Stimulated activated CD8-positive, alpha-beta memory T cell treated with anti-CD3 and anti-CD28 coated beads, Interleukin-2, amount 100 ng/mL, for 1 hour (primary cell): ENCODE data around the gene TMEM150C.
"Not testable (repeated sequence)": the region's sequence is repeated elsewhere in the genome, so short reads cannot be mapped to it uniquely, and the experiment has no call there.

Experiments used
- DNase-seq, 2 donors: peaks; one replicate each; pipeline ENCODE4 v3.0.0-alpha.2; 2020; ENCODE audit warnings: low read depth in 2 of 2

The TMEM150C gene

DNA sequence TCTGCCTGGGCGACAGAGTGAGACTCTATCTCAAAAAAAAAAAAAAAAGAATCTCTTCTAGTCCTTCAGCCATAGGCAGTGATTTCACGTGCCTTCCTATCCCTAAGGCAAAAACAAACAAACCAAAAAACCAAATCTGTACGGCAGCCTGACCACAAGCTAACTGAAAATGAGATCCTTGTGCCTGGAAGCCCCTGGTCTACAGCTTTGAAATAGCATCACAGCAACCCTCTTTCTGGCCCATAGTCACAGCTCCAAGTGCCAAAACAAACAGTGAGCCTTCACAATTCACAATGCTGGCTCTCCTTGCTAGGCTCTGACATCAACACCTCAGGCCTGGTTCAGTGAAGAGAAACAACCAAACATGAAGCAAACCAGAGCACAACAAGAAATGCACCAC, 46.1 kb downstream of the TMEM150C start:
- DNase-seq: no peak

DNA sequence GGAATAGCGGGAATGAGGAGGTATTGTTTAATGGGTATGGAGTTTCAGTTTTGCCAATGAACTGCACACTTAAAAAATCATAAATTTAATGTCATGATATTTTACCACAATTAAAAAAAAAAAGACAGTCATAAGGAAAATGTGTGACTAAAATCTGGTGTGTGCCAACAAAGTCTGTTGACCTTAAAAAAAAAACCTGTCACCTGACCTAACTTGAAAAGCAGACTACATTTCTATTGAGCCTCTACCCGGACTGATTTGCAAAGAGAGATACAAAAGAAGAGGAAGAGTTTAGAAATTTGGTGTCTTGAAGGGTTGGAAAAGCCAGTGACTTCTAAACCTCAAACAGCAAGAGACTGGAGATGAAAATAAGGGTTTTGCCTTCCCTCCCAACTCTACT, 48.4 kb downstream of the TMEM150C start:
- no peak for DNase-seq

DNA sequence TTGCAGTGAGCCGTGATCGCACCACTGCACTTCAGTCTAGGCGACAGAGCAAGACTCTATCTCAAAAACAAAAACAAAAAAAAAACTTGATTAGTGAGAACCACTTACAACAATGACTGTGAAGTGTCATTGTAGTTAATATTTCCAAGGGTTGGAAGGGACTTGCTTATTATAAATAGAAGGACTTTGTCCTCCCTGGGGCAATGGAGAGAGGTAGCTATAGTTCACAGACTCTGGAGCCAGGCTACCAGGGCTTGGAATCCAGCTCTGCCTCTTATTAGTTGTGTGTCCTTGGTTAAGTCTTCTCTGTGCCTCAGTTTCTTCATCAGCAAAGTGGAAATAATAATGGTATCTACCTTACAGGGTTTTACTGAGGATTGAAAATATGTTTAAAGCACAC, 51.6 kb downstream of the TMEM150C start:
- DNase-seq: no peak

DNA sequence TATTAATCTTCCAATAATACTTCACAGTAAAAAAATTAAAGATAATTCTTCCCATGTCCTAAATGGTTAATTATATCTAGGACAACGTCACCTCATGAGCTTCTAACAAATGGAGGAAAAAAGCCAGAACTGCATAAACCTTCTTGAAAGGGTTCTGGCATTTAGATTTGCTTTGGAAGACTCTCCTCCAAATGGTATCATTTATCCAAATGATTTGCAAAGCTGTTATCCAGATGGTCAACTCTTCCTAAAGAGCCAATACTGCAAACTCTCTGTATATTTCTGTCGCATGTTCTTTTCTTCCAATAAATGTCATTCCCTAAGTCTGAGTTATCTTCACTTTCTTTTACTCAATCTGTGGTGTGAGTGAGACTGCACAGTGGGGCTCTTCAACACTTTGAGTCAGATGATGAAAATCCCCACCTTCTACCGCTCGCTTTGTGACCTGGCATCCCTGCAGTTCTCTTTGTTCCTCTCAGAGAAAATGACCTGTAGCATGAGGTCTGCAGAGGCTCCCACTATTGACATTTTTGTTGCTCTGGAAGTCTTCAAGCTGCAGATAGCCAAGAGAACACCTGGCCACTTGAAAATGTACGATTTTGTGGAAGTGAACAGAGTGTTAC, 52.9 kb downstream of the TMEM150C start:
- no peak for DNase-seq

DNA sequence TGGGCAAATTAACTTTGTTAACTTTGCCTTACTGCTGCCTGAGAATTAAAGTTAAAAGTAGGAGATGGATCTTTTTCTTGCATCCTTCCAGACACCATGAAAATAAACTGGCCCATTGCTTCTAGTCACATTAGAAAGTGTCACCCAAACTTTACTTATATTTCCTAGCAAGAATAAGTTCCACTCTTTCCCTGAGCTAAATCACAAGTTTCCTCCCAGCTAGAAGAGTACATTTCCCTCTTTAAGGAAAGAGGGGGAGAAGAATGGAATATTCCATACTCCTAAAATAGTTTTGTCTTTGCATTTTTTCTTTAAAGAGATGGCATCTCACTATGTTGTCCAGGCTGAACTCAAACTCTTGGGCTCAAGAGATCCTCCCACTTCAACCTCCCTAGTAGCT, 53.8 kb downstream of the TMEM150C start:
- DNase-seq: no peak

DNA sequence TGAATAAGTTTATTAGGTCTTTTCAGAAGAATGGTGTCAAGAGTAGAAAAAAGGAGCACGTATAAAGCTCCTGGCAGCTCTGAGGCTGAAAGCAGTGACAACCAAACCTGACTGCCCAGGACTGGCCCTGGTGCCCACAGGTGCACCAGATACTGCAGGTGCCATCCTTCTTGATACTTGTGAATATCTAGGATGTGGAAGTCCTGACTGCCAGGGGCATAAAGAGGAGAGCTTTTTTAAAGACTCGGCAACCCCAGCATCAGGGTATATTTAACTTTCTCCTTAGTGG, 60.7 kb downstream of the TMEM150C start:
- DNase-seq: no peak

DNA sequence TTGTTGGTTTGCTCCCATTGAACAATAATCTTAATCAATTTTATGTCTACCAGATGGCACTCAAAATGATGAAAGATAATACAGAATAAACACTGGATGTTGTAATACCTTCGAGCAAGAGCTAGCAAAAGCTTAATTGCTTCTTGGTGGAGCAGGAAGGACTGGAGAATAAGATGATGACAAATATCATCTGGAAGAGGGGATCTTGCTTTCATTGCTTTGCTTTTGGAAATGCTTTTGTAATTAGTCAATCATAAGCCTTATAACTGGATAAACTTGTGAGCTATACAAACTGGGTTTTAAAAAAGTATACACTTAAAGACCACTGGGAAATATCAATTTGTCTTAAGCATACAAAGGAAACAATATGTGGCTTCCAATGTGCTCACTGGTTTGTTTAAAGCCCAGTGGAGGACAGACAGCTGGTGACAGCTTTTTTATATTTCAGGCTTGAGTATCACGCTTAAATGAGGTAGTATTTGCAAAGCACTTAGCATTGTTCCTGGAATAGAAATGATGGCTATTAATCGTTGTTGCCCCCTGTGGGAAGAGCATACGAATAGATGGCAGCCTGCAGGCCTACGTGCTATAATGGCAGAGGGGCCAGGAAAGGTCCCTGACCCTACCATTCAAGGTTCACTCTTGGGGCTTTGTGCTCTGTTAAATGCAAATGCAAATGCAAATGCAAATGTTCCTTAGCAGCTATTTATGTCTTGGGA, 61.2 kb downstream of the TMEM150C start:
- DNase-seq: no peak

DNA sequence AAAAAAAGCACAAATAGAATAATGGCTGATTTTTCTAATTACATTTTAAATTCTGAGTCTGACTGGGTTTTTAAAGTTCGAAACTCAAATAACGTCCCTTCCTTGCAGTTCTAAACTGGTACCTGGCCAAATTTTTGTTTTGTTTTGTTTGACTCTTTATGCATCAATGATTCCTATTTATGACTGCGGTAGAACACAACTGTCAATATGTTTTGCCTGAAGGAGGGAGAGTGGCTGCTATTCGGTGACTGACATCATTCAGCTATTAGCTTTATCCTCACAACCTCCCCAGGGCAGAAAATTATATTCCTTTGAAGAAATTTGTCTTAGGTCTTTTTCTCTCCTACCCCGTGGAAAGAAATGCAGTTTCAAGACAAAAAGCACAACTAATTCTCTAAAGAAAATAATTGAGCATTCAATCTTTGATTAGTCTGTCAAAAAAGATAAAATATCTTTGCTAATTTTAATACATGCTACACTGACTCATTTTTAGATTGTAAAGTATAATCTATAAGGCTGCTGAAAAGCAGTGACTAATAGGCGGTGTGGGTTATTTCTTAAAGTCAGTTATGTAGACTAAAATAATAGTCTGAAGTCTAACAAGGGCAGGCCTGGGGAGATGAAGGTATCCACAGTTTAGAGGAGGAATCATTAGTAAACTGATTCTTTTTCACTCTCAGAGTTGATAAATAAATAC, 61.9 kb downstream of the TMEM150C start:
- no peak for DNase-seq

DNA sequence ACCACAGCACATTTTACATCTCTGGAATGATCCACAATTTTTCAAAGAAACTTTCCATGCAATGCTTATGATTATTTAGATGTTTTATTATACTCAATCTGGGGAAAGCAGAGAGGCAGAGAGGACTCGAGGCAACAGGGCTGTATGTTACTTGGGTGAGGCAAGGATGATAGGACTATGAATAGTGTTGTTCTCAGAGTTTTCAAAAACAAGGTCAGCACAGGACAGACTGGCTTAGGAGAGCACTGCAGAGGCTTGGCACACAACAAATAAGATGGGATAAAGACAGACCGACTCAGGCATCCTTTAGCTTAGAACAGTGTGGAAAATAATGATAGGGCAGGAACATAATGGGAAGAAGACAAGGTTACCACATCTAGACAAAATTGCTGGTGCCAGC, 65.4 kb downstream of the TMEM150C start:
- DNase-seq: no peak

DNA sequence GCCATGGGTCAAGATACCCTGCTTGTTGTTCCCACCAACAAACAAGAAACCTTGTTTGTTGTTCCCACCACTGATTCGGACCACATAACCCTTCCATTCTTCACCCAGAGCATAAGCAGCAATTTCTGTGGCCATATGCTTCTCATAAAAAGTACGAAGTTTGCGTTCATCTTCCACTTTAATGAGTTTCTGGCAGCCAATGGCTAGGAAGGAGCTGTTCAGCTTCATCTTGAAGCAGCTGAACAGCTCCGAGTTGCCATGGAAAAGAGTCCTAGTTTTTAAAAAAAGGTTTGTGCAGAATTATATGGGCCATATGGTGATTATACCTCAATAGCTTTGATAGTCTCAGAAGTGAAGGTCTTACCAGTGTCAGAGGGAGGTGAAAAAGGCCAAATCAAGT, 66.1 kb downstream of the TMEM150C start:
- no peak for DNase-seq

DNA sequence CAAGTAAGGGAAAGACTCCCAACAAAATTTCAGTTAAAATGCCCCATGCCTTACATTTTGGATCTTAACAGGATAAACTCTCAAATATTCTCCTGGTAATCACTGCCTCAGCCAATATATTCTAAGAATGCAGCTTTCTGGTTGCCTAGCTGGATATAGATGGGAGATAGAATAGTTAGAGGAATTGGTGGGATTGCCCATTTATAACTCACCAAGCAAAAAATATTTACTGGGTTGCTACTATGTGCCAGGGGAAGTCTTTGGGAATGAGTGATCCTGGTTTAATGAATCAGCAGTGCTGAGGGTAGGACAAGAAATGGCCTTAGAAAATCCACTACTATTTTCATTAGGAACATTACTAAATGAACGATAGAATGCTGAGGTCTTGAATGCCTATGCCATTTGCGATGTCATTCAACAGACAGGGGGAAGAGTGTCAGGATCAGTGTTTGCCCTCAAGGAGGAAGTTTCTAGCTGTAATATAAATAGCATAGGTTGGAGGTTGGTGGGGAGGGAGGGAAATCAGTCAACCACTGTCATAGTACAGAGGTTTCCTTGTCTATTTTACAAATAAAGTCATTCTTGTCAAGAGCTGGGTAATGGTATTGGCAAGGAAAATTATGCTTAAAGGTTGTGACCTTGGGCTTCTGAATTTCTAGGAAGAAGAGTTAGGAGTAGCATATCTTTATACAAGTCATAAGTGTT, 67.9 kb downstream of the TMEM150C start:
- DNase-seq: no peak

DNA sequence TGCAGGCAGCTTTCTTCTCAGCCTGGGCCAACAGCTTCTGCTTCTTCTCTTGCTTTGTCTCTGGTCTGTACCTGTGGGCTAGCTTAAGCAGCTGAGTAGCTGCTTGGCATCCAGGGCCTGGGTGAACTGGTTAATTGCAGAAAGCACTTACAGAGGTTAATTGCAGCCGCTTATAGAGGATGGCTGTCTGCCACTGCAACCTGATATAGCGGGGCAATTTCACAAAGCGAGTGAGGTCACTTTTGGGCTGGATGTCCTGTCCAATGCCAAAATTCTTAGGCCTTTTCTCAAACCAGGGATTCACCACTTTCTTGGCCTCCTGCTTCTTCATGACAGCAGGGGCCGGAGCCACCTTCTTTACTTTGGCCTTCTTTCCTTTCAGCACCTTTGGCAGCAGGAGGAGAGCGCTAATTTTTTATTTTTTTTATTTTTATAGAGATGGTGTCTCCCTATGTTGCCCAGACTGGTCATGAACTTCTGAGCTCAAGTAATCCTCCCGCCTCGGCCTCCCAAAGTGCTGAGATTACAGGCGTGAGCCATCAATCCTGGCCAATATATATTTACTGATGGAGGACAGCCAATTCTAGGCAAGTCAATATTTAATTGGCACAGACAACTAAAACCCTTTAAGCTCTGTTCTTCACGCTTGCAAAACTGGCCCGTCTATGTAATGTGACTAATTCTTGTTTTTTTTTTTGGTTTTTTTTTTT, 70.4 kb downstream of the TMEM150C start:
- DNase-seq: no peak

DNA sequence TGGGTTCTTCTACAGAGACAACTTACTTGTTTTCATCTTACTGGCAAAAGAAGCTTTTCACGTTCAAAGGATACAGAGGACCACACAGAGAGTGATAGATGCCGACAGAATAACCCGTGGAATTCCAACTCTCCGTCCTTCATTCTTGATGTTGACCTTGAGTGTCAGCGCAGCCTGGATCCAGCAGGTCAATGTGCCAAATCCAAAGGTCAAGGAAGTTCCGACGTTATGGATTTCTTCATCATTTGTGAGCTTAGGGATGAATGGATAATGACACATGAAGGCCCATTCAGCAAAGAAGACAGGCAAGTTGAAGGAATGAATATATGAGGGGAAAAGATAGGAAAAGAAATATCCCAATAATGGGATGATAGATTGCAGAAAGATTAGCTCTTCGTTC, 71.8 kb downstream of the TMEM150C start:
- DNase-seq: no peak

DNA sequence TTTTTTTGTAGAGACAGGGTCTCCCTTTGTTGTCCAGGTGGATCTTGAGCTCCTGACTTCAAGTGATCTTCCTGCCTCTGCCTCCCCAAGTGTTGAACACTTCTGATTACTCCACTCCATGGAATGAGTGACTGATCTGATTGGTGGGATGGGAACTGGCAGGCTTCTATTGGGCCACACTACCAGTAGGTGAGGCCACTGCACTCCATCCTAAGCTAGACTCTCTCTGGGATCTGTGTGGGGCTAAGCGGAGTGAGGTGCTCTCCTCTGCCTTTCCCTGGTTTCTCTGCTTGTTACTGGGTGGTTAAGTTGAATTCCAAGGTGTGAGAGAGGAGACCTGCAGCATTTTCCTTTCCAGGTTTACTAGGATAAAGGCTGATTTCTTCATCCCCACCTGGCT, 72.7 kb downstream of the TMEM150C start:
- no peak for DNase-seq

DNA sequence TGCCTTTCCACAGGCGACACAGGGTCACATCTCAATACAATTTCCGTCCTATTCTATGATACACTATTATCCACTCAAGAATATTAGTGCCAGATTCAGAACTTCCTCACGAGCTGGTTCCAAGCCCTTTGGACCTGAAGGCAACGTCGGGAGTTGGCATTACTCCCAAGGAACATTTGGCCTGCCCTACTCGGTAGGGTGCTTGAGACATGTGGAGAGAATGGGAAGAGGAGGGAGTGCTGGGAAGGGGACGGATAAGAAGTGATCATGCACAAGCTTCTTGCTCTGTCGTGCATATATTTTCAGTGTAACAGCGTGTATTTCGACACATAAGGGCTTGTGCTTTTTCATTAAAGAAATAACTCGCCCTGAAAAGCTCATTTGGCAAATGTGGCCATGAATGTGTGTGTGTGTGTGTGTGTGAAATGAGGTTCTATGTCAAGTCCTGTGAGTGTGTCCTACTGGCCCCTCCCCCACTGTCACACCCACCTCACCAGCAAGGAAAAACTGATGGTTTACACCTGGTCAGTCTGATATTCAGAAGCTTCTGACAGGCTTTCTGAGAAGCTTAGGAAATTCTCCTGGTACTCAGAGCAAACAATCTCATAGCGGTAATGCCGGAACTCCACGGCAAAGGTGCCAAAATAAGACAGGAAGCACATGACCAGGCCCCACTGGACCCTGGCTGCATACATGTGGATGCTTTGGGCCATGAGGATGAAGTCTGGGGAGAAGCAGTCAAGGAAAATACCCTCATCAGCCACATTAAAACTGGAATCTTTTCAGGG, 76.6 kb downstream of the TMEM150C start:
- no peak for DNase-seq

DNA sequence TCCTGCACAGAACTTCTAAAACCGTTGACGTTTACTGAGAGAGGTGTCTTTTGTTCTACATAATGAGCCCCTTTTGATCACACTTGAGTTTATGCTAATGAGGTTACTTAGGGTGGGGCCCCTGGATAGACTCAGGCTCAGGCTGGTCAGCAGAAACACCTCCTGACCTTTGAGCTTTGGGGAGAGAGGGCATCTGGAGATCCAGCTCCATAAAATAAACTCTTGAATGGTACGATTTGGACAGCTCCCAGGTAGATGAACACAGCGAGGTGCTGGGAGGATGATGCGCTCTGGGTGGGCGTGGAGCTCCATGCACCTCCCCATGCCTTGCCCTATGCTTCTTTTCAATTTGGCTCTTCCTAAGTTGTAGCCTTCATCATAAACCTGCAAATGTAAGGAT, 79.4 kb downstream of the TMEM150C start:
- DNase-seq: no peak

DNA sequence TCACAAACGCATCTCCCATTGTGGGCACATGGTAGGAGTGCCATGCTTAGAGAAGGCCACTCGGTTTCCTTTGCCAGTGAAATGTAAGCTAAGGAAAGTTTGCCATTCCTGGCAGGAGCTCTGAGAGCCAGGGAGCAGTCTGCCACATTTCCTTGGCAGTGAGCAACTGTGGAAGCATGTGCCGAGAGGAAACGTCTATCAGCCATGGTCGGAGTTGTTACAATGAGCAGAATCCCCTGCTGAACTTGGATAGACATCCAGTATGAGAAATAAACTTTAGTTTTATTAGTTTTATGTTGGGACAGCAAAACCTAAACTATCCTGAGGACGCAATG, 80.3 kb downstream of the TMEM150C start:
- no peak for DNase-seq

DNA sequence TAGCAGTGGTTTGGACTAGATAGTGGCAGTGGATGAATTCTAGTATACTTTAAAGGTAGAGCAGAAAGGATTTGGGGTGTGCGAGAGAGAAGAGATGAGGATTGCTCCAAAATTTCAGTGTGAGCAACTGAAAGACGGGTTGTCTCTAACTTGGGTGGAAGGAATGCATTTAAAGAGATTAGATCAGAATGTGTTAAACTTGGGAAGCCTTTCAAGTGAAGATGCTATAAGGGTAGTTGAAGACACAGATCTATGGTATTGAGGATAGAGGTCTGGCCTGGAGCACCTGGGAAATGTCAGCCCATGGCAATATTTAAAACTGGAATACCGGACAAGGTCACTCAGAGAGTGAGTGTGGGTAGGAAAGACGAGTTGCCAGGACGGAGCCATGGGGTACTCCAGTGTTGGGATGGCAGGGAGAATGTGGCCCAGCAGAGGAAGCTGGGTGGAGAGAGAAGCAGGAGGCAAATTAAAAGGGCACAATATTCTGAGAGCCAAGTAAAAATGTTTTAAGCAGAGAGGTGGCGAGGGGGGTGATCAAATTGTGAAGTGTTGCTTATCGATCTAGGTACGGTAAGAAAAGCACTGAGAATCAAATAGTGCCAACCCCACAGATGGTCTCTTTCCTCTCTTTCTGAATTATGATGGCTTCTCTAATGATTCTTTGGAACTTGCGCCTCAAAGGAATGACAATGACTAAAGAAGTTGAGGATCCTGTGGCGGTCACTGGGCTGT, 80.8 kb downstream of the TMEM150C start:
- DNase-seq: no peak

DNA sequence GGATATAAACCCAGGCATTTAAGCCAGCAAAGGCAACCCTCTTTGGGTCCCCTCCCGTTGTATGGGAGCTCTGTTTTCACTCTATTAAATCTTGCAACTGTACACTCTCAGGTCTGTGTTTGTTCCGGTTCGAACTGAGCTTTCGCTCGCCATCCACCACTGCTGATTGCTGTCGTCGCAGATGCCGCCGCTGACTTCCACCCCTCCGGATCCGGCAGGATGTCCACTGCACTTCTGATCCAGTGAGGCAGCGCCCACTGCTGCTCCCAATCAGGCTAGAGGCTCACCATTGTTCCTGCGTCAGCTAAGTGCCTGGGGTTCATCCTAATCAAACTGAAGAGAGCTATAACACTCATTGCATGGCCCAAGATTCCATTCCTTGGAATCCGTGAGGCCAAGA, 82.2 kb downstream of the TMEM150C start:
- no peak for DNase-seq

DNA sequence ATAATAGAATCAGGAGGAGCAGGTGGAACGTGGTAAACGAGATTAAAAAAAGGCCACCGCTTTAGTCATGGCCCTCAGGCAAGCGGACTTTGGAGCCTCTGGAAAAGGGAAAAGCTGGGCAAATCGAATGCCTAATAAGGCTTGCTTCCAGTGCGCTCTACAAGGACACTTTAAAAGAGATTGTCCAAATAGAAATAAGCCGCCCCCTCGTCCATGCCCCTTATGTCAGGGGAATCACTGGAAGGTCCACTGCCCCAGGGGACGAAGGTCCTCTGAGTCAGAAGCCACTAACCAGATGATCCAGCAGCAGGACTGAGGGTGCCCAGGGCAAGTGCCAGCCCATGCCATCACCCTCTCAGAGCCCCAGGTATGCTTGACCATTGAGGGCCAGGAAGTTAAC, 84.3 kb downstream of the TMEM150C start:
- not testable (repeated sequence) for DNase-seq

DNA sequence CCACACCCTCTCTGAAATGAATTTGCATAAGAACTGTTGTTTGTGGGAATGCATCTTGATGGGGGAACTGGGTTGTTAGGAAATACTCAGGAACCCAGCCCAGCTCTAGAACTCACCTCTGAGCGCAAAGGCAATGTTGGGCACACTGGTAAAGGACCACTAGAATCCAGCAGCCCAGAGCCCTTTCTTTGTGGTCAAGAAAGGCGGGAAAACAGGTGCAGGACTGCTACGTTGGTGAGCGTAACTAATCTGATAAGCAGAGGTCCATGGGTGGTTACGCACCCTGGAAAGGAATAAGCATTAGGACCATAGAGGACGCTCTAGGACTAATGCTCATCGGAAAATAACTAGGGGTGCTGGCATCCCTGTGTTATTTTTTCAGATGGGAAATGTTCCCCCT, 85.9 kb downstream of the TMEM150C start:
- DNase-seq: not testable (repeated sequence)
